HepG2 (cell line): ENCODE results near the gene MAN2A2. TPM values are rescaled to one million over a fixed set of nuclear protein-coding genes. Genes with fewer than 3 reads are reported as not detected.

Source experiments
- ATAC-seq: fragments of 200-7000 bp; cut with Tn5 transposase; 3 replicates; pipeline ENCODE4 v1.9.1; 2020; ENCODE audit warnings: mild to moderate bottlenecking, moderate library complexity
- BruUV-seq: library from RNA; stranded (reverse); fragments of 400-500 nt; replicated peaks from 2 replicates; lab custom pipeline; 2021; lab: Mats Ljungman, UMichigan
- CTCF ChIA-PET: fragments of 300-600 bp; formaldehyde crosslinking; extraction: SDS; loops from one replicate; lab custom pipeline; 2021; ENCODE audit warnings: low total read pairs, inconsistent platforms, low intra/inter-chr PET ratio; lab: Yijun Ruan, JAX
- POLR2A ChIA-PET: fragments of 350-600 bp; sonication (Branson Sonifier 250); formaldehyde crosslinking; loops from one replicate; lab custom pipeline; 2020; ENCODE audit warnings: antibody characterized with exemption, inconsistent platforms; lab: Yijun Ruan, JAX
- DNase-seq: peaks from one replicate; pipeline ENCODE4 v3.0.0-alpha.2; 2015; ENCODE audit warnings: low spot score
- FAIRE-seq: peaks from 3 replicates; lab custom pipeline; 2011; peaks lifted over from hg19 to GRCh38; lab: Jason Lieb, UNC
- H2AFZ ChIP-seq: one replicate; pipeline ENCODE4 v1.6.1; 2011; ENCODE audit warnings: low read length, inconsistent platforms
- H3K27ac ChIP-seq: fragments of 300-600 bp; 3 replicates; pipeline ENCODE4 v1.8.0; 2011; ENCODE audit warnings: mixed run types, mild to moderate bottlenecking, mixed read lengths, low read length, inconsistent platforms; ENCODE audit not compliant: insufficient read depth; ENCODE audit errors: extremely low read length
- H3K27me3 ChIP-seq, 2 experiments: fragments of 200-600 bp in 1 of 2; 2 replicates in 1 of 2; 3 replicates in 1 of 2; pipeline versions ENCODE4 v1.6.0 to v1.8.0; 2011; ENCODE audit warnings: low read length in 2 of 2, mild to moderate bottlenecking in 2 of 2, moderate library complexity in 2 of 2, inconsistent platforms in 1 of 2; ENCODE audit not compliant: insufficient read depth in 2 of 2, control insufficient read depth in 1 of 2
- H3K36me3 ChIP-seq, 2 experiments: fragments of 200-600 bp in 1 of 2; replicated peaks in 1 of 2; 2 replicates in 1 of 2; 3 replicates in 1 of 2; pipeline versions ENCODE4 v1.5.1 to v1.8.0; 2011; ENCODE audit warnings: low read length in 2 of 2, inconsistent platforms in 1 of 2; ENCODE audit not compliant: insufficient read depth in 2 of 2, control insufficient read depth in 1 of 2
- H3K4me1 ChIP-seq: 2 replicates; pipeline ENCODE4 v1.5.1; 2012; ENCODE audit warnings: low read length, inconsistent platforms; ENCODE audit not compliant: insufficient read depth
- H3K4me2 ChIP-seq: 2 replicates; pipeline ENCODE4 v1.6.0; 2011; ENCODE audit warnings: low read depth, low read length, inconsistent platforms
- H3K4me3 ChIP-seq, 3 experiments: fragments of 200-600 bp in 1 of 3; sonication (generic), shearing (Covaris generic) in 1 of 3; replicated peaks in 1 of 3; 2 replicates each; pipeline ENCODE4 v1.5.1; 2011 to 2016; ENCODE audit warnings: low read length in 3 of 3, inconsistent platforms in 2 of 3, low read depth in 2 of 3, mild to moderate bottlenecking in 2 of 3, control low read depth in 1 of 3, mixed read lengths in 1 of 3; ENCODE audit not compliant: insufficient read depth in 1 of 3
- H3K79me2 ChIP-seq: one replicate; pipeline ENCODE4 v1.6.1; 2011; ENCODE audit warnings: low read length, inconsistent platforms; ENCODE audit not compliant: insufficient read depth
- H3K9ac ChIP-seq: 2 replicates; pipeline ENCODE4 v1.6.0; 2011; ENCODE audit warnings: mild to moderate bottlenecking, low read depth, low read length, inconsistent platforms; ENCODE audit not compliant: insufficient read depth
- H3K9me3 ChIP-seq: 2 replicates; pipeline ENCODE4 v1.5.1; 2012; ENCODE audit warnings: mild to moderate bottlenecking, low read length
- H4K20me1 ChIP-seq: 2 replicates; pipeline ENCODE4 v1.6.0; 2011; ENCODE audit warnings: inconsistent platforms, mild to moderate bottlenecking, low read length, moderate library complexity; ENCODE audit not compliant: insufficient read depth
- NFE2L2 ChIP-seq: fragments of 150-350 bp; IDR thresholded peaks from 2 replicates; pipeline ENCODE4 v1.6.1; 2014; ENCODE audit warnings: low read length
- RARA ChIP-seq: IDR thresholded peaks from 2 replicates; pipeline ENCODE4 v1.6.1; 2016; ENCODE audit warnings: missing genetic modification reagents, missing compliant biosample characterization
- RFX3 ChIP-seq: IDR thresholded peaks from 2 replicates; pipeline ENCODE4 v1.6.1; 2016; ENCODE audit warnings: missing biosample characterization, missing genetic modification reagents
- U2AF1 ChIP-seq: fragments of 200-400 bp; formaldehyde crosslinking; optimal IDR thresholded peaks from 2 replicates; pipeline ENCODE3; 2017; ENCODE audit warnings: mild to moderate bottlenecking, low read depth, low read length
- ZEB1 ChIP-seq: IDR thresholded peaks from 2 replicates; pipeline ENCODE4 v1.6.1; 2012; ENCODE audit warnings: mild to moderate bottlenecking, low read depth, inconsistent platforms; ENCODE audit not compliant: insufficient replicate concordance
- ZNF180 ChIP-seq: sonication (generic); formaldehyde crosslinking; IDR thresholded peaks from 2 replicates; pipeline ENCODE4 v1.4.0; 2020; ENCODE audit warnings: low read depth, missing genetic modification reagents, borderline replicate concordance
- ZNF343 ChIP-seq: sonication (generic); formaldehyde crosslinking; IDR thresholded peaks from 2 replicates; pipeline ENCODE4 v1.4.0; 2020; ENCODE audit warnings: mild to moderate bottlenecking, missing genetic modification reagents
- ZNF577 ChIP-seq: sonication (generic); formaldehyde crosslinking; IDR thresholded peaks from 2 replicates; pipeline ENCODE4 v1.4.0; 2020; ENCODE audit warnings: mild to moderate bottlenecking, low read depth, missing genetic modification reagents, borderline replicate concordance
- ZNF780A ChIP-seq: sonication (generic); formaldehyde crosslinking; IDR thresholded peaks from 2 replicates; pipeline ENCODE4 v1.8.0; 2022; ENCODE audit warnings: mild to moderate bottlenecking, missing genetic modification reagents, moderate library complexity
- WGBS: methylation state at CpG from one replicate; pipeline ENCODE4 v1.1.6; 2017; ENCODE audit warnings: low lambda C conversion rate; 5-methylcytosine and 5-hydroxymethylcytosine counted together
- in situ Hi-C: cut with HindIII; loops from 2 replicates; pipeline ENCODE4 v1.10.0; 2017; ENCODE audit warnings: low pct_unique_long_range_greater_than_20kb; ENCODE audit not compliant: extremely low pct_ligation_motif_present
- intact Hi-C: fragments of 100-400 bp; cut with micrococcal nuclease; formaldehyde crosslinking; loops from one replicate; pipeline ENCODE4 v1.10.0; 2022; ENCODE audit not compliant: unreplicated experiment
- polyA plus RNA-seq, 8 experiments: library from polyadenylated mRNA; depleted of rRNA in 3 of 8; stranded (reverse) in 7 of 8; unstranded in 1 of 8; fragments of >200 nt; fragmentation: Illumina TruSeq in 4 of 8; extraction: Trizol in 4 of 8; gene quantifications; 2 replicates each; pipeline versions ENCODE4 v1.2.1 to v1.2.3, GENCODE V29; 2011 to 2016; ENCODE audit warnings: low read depth in 4 of 8, missing spikeins in 1 of 8, mixed read lengths in 1 of 8; ENCODE audit not compliant: insufficient read depth in 1 of 8
- total RNA-seq, 5 experiments: library from RNA; depleted of rRNA; stranded (reverse); fragments of >200 nt; fragmentation: Illumina TruSeq; extraction: Trizol; gene quantifications; 2 replicates each; pipeline ENCODE4 v1.2.3, GENCODE V29; 2016; ENCODE audit warnings: low read depth in 1 of 5
- TF ChIP-seq, protein P1 (sequence below), 2 experiments: IDR thresholded peaks; 2 replicates each; pipeline ENCODE4 v1.6.1; 2011 to 2012; ENCODE audit warnings: low read length in 2 of 2, borderline replicate concordance in 1 of 2, low read depth in 1 of 2, mild to moderate bottlenecking in 1 of 2, moderate library complexity in 1 of 2
- TF ChIP-seq, protein P2 (sequence below): sonication (generic); formaldehyde crosslinking; IDR thresholded peaks from 2 replicates; pipeline ENCODE4 v1.4.0; 2020; ENCODE audit warnings: missing genetic modification reagents
- TF ChIP-seq, protein P3 (sequence below): sonication (generic); formaldehyde crosslinking; IDR thresholded peaks from 2 replicates; pipeline ENCODE4 v1.4.0; 2020; ENCODE audit warnings: missing genetic modification reagents
- TF ChIP-seq, protein P4 (sequence below): sonication (generic); formaldehyde crosslinking; IDR thresholded peaks from 2 replicates; pipeline ENCODE4 v1.5.1; 2020; ENCODE audit warnings: missing genetic modification reagents, mild to moderate bottlenecking, borderline replicate concordance

MAN2A2 gene
- total and polyA plus RNA-seq, 2 of the 13 experiments (the other 11 are each of a cell fraction or from before 2014, with no cell fraction given), result 17.5 to 51.5 TPM

DNA sequence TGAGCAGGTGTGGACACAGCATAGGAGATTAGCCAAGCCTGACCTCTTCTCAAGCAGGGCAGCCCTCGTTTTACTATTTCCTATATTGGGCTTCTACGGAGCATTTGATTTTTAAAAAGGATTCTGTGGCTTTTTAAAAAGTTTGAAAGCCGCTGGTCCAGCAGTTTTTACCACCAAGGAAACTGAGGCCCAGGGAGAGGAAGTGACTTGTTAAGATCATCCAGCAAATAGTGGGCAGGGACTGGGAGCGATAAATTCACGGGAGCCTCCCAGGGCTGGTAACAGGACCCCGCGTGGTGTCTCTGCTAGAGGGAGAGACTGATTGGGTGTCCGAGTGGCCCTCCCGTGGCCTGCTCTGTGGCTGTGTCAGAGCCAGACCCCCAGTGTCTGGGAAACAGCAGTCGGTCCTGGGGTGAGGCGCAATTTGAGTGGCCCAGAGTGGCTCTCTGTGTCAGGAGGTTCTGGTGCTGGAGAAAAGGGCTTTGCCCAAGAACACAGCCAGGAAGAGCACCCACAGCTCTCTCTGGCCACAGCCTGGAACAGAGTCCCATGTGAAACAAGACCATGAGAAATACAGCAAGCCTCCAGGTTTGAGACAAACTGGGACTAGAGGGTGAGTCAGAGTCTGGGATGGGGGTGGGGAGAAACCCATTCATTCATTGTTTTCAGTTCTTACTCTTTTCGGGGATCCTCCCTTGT lies 30.5 kb upstream of the MAN2A2 start (continued):
- TF ChIP-seq, protein P1, sequence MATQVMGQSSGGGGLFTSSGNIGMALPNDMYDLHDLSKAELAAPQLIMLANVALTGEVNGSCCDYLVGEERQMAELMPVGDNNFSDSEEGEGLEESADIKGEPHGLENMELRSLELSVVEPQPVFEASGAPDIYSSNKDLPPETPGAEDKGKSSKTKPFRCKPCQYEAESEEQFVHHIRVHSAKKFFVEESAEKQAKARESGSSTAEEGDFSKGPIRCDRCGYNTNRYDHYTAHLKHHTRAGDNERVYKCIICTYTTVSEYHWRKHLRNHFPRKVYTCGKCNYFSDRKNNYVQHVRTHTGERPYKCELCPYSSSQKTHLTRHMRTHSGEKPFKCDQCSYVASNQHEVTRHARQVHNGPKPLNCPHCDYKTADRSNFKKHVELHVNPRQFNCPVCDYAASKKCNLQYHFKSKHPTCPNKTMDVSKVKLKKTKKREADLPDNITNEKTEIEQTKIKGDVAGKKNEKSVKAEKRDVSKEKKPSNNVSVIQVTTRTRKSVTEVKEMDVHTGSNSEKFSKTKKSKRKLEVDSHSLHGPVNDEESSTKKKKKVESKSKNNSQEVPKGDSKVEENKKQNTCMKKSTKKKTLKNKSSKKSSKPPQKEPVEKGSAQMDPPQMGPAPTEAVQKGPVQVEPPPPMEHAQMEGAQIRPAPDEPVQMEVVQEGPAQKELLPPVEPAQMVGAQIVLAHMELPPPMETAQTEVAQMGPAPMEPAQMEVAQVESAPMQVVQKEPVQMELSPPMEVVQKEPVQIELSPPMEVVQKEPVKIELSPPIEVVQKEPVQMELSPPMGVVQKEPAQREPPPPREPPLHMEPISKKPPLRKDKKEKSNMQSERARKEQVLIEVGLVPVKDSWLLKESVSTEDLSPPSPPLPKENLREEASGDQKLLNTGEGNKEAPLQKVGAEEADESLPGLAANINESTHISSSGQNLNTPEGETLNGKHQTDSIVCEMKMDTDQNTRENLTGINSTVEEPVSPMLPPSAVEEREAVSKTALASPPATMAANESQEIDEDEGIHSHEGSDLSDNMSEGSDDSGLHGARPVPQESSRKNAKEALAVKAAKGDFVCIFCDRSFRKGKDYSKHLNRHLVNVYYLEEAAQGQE (IDR thresholded peaks at IDR 0.05; ENCODE audit: borderline replicate concordance in 1 of 2, low read depth in 1 of 2, low read length in 2 of 2), result no peak
- TF ChIP-seq, protein P2, sequence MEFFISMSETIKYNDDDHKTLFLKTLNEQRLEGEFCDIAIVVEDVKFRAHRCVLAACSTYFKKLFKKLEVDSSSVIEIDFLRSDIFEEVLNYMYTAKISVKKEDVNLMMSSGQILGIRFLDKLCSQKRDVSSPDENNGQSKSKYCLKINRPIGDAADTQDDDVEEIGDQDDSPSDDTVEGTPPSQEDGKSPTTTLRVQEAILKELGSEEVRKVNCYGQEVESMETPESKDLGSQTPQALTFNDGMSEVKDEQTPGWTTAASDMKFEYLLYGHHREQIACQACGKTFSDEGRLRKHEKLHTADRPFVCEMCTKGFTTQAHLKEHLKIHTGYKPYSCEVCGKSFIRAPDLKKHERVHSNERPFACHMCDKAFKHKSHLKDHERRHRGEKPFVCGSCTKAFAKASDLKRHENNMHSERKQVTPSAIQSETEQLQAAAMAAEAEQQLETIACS (CRISPR knock-in tag), result no peak
- TF ChIP-seq, protein P3, sequence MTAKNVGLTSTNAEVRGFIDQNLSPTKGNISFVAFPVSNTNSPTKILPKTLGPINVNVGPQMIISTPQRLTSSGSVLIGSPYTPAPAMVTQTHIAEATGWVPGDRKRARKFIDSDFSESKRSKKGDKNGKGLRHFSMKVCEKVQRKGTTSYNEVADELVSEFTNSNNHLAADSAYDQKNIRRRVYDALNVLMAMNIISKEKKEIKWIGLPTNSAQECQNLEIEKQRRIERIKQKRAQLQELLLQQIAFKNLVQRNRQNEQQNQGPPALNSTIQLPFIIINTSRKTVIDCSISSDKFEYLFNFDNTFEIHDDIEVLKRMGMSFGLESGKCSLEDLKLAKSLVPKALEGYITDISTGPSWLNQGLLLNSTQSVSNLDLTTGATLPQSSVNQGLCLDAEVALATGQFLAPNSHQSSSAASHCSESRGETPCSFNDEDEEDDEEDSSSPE, result no peak

DNA sequence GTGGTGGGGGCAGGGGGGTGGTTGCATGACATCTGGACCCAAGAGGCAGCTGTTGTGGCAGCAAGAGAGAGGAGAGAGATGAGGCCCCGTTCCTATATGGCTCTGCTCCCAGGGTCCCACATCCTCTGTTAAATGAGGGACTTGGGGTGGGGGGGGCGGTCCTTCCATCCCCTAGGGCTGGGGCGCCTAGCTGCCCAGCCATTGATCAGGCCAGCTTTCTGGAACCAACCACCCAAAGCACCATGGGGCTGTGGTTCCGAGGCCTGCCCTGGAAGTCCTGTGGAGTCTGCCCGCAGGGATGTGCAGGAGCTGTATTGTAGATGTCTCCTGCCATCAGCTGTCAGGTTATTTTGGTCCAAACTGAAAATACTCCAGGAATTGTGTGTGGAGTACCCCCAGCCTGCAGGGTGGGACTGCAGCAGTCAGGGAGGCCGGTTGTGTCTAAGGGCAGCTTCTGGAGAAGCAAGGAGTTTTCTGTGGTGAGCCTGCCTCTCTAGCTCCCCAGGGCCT lies 29.6 kb upstream of the MAN2A2 start:
- DNase-seq (no peak), ATAC-seq (peak; percentile 43), FAIRE-seq (no peak)
- no TSS peak for BruUV-seq
- ChIA-PET POLR2A (interaction anchor here (0.8 to 2.6 kb wide), 10 partner anchors 10 to 208 kb away, joined by 3 to 65 read pairs (median 9); partner anchors contain the start of genes BLM, FES, HDDC3 and MAN2A2), CTCF (no interaction called here)
- no CpG with 5 or more reads among the region's 6 CpGs for WGBS
- Histone ChIP-seq H3K79me2 (peaks cover 10% of the 10 kb centered on the region), H3K36me3 (peaks cover 2 to 29% of the 10 kb centered on the region in 2 experiments; a peak in 3 of 5 replicates), H3K9ac (no peak overlapping the region), H2AFZ (no peak overlapping the region), H3K4me2 (peak overlapping the region; percentile 85), H3K27ac (peak overlapping the region; percentile 35), H3K4me3 (peak overlapping the region; percentile 72 to 74 (median 73); a peak in 5 of 6 replicates), H3K27me3 (peaks cover 0 to 22% of the 10 kb centered on the region in 2 experiments; a peak in 2 of 5 replicates), H3K9me3 (no peaks in the 10 kb centered on the region), H4K20me1 (peaks cover 25% of the 10 kb centered on the region; the same call in 1 of the 2 replicates), H3K4me1 (peaks cover 60% of the 10 kb centered on the region)
- in situ Hi-C loops, result no loop called here
- intact Hi-C loops, result loop anchor here (5.0 kb wide), 1 partner anchor 381 kb away; no protein-coding TSS in a partner anchor
- TF ChIP-seq RARA (CRISPR knock-in tag), result no peak
- no peak for TF ChIP-seq ZNF780A (CRISPR knock-in tag)
- peak; percentile 32 for TF ChIP-seq U2AF1
- no peak for TF ChIP-seq ZNF180
- TF ChIP-seq ZNF577 (CRISPR knock-in tag), result no peak
- TF ChIP-seq ZNF343 (CRISPR knock-in tag), result no peak
- no peak for TF ChIP-seq NFE2L2
- peak; percentile 1 for TF ChIP-seq ZEB1
- TF ChIP-seq, protein P4, sequence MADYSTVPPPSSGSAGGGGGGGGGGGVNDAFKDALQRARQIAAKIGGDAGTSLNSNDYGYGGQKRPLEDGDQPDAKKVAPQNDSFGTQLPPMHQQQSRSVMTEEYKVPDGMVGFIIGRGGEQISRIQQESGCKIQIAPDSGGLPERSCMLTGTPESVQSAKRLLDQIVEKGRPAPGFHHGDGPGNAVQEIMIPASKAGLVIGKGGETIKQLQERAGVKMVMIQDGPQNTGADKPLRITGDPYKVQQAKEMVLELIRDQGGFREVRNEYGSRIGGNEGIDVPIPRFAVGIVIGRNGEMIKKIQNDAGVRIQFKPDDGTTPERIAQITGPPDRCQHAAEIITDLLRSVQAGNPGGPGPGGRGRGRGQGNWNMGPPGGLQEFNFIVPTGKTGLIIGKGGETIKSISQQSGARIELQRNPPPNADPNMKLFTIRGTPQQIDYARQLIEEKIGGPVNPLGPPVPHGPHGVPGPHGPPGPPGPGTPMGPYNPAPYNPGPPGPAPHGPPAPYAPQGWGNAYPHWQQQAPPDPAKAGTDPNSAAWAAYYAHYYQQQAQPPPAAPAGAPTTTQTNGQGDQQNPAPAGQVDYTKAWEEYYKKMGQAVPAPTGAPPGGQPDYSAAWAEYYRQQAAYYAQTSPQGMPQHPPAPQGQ (CRISPR knock-in tag), result no peak
- TF ChIP-seq RFX3 (CRISPR knock-in tag), result no peak
